K562 (cell line): ENCODE measurements around the gene ARF5. TPM values are rescaled to one million over a fixed set of nuclear protein-coding genes. Genes with fewer than 3 reads are reported as not detected.
A peak's percentile ranks its signal among the peaks of the same experiment; 100 is the strongest.

Experiments
- COPS2 ChIP-seq: fragments of 450-650 bp; conservative IDR thresholded peaks from 2 replicates; pipeline ENCODE4 v1.6.1; 2016; ENCODE audit warnings: mild to moderate bottlenecking, moderate library complexity
- ERF ChIP-seq: fragments of 450-650 bp; formaldehyde crosslinking; IDR thresholded peaks from 2 replicates; pipeline ENCODE4 v1.4.0; 2020; ENCODE audit warnings: mild to moderate bottlenecking, mixed read lengths
- MAFF ChIP-seq: IDR thresholded peaks from 2 replicates; pipeline ENCODE4 v1.6.1; 2012; ENCODE audit warnings: low read length, improper control_type of control experiment
- MBD2 ChIP-seq: sonication (generic); IDR thresholded peaks from 2 replicates; pipeline ENCODE4 v1.6.1; 2016; ENCODE audit warnings: low read depth, borderline replicate concordance
- MYBL2 ChIP-seq, 2 experiments: fragments of 450-650 bp in 1 of 2; sonication (generic) in 1 of 2; formaldehyde crosslinking in 1 of 2; IDR thresholded peaks; 2 replicates each; pipeline versions ENCODE4 v1.6.1 to v1.8.1; 2017 to 2022; ENCODE audit warnings: borderline replicate concordance in 1 of 2, inconsistent platforms in 1 of 2, low read depth in 1 of 2, mild to moderate bottlenecking in 1 of 2, missing genetic modification reagents in 1 of 2, moderate library complexity in 1 of 2
- NFE2L1 ChIP-seq: fragments of 450-650 bp; IDR thresholded peaks from 2 replicates; pipeline ENCODE4 v1.6.1; 2016; ENCODE audit warnings: missing genetic modification characterization, low read depth, mild to moderate bottlenecking, missing compliant biosample characterization, moderate library complexity, borderline replicate concordance
- SMAD1 ChIP-seq: fragments of 150-350 bp; IDR thresholded peaks from 2 replicates; pipeline ENCODE4 v1.6.1; 2014; ENCODE audit warnings: low read length, low read depth; ENCODE audit not compliant: partially characterized antibody
- SMARCA5 ChIP-seq: fragments of 450-650 bp; IDR thresholded peaks from 2 replicates; pipeline ENCODE4 v1.6.1; 2016
- TGIF2 ChIP-seq: sonication (generic); formaldehyde crosslinking; IDR thresholded peaks from 2 replicates; pipeline ENCODE4 v1.8.1; 2022; ENCODE audit warnings: mild to moderate bottlenecking, missing genetic modification reagents, moderate library complexity
- TOE1 ChIP-seq, 2 experiments: fragments of 450-650 bp in 1 of 2; sonication (generic) in 1 of 2; formaldehyde crosslinking in 1 of 2; IDR thresholded peaks; 2 replicates each; pipeline versions ENCODE4 v1.7.1 to v1.8.0; 2016 to 2022; ENCODE audit warnings: borderline replicate concordance in 2 of 2, mild to moderate bottlenecking in 2 of 2, antibody characterized with exemption in 1 of 2, inconsistent platforms in 1 of 2, low read depth in 1 of 2, missing genetic modification reagents in 1 of 2, moderate library complexity in 1 of 2
- TRIM28 ChIP-seq: fragments of 450-650 bp; IDR thresholded peaks from 2 replicates; pipeline ENCODE4 v1.6.1; 2017
- TSC22D4 ChIP-seq: fragments of 450-650 bp; IDR thresholded peaks from 2 replicates; pipeline ENCODE4 v1.6.1; 2016; ENCODE audit warnings: missing genetic modification characterization, missing biosample characterization, control low read depth
- XRCC3 ChIP-seq: fragments of 450-650 bp; IDR thresholded peaks from 2 replicates; pipeline ENCODE4 v1.6.1; 2017; ENCODE audit warnings: mild to moderate bottlenecking, moderate library complexity
- ZC3H4 ChIP-seq: sonication (generic); formaldehyde crosslinking; IDR thresholded peaks from 2 replicates; pipeline ENCODE4 v1.9.0; 2021; ENCODE audit warnings: missing genetic modification reagents, borderline replicate concordance
- ZNF134 ChIP-seq: fragments of 250-450 bp; sonication (Bioruptor Pico); conservative IDR thresholded peaks from 2 replicates; pipeline ENCODE4 v1.4.0; 2020
- ZNF695 ChIP-seq: fragments of 450-650 bp; formaldehyde crosslinking; IDR thresholded peaks from 2 replicates; pipeline ENCODE4 v1.4.0; 2020; ENCODE audit warnings: mild to moderate bottlenecking, moderate library complexity
- ZSCAN32 ChIP-seq: fragments of 450-650 bp; formaldehyde crosslinking; IDR thresholded peaks from 2 replicates; pipeline ENCODE4 v1.4.0; 2020; ENCODE audit warnings: mild to moderate bottlenecking, moderate library complexity
- polyA plus RNA-seq, 8 experiments: library from polyadenylated mRNA; depleted of rRNA in 4 of 8; stranded (reverse) in 5 of 8; unstranded in 3 of 8; fragments of >200 nt; fragmentation: Nextera tagmentation in 2 of 8; fragmentation: Illumina TruSeq in 1 of 8; extraction: Ambion mirVana in 2 of 8; extraction: Trizol in 1 of 8; gene quantifications; 2 replicates each; pipeline versions ENCODE4 v1.2.1 to v1.2.3, GENCODE V29; 2011 to 2014; ENCODE audit warnings: inconsistent platforms in 1 of 8, missing spikeins in 1 of 8
- total RNA-seq, 7 experiments: library from RNA; depleted of rRNA in 6 of 7; stranded (reverse); fragments of >200 nt in 6 of 7; fragmentation: Illumina TruSeq in 2 of 7; extraction: Trizol in 2 of 7; gene quantifications; 2 replicates each; pipeline versions ENCODE4 v1.2.1 to v1.2.3, GENCODE V29; 2011 to 2021; ENCODE audit warnings: low replicate concordance in 1 of 7
- TF ChIP-seq, protein P1 (sequence below), 3 experiments: fragments of 200-800 bp in 1 of 3; fragments of 250-450 bp in 1 of 3; fragments of 450-650 bp in 1 of 3; sonication (Bioruptor Pico) in 1 of 3; sonication (Bioruptor generic) in 1 of 3; formaldehyde crosslinking in 1 of 3; IDR thresholded peaks; 2 replicates each; pipeline versions ENCODE4 v1.6.1 to v1.8.0; 2016 to 2022; ENCODE audit warnings: mild to moderate bottlenecking in 2 of 3, missing genetic modification characterization in 2 of 3, missing compliant biosample characterization in 1 of 3, moderate library complexity in 1 of 3
- TF ChIP-seq, protein P2 (sequence below): fragments of 450-650 bp; IDR thresholded peaks from 2 replicates; pipeline ENCODE4 v1.6.1; 2014; ENCODE audit warnings: low read depth, mild to moderate bottlenecking, moderate library complexity, borderline replicate concordance
- TF ChIP-seq, protein P3 (sequence below): fragments of 250-450 bp; sonication (Bioruptor Pico); IDR thresholded peaks from 2 replicates; pipeline ENCODE4 v1.4.0; 2020; ENCODE audit warnings: borderline replicate concordance

The ARF5 gene
- total and polyA plus RNA-seq, 9 of the 15 experiments (the other 6 are each of a cell fraction or from before 2014, with no cell fraction given): 8.1 to 290 (median 125) TPM

DNA sequence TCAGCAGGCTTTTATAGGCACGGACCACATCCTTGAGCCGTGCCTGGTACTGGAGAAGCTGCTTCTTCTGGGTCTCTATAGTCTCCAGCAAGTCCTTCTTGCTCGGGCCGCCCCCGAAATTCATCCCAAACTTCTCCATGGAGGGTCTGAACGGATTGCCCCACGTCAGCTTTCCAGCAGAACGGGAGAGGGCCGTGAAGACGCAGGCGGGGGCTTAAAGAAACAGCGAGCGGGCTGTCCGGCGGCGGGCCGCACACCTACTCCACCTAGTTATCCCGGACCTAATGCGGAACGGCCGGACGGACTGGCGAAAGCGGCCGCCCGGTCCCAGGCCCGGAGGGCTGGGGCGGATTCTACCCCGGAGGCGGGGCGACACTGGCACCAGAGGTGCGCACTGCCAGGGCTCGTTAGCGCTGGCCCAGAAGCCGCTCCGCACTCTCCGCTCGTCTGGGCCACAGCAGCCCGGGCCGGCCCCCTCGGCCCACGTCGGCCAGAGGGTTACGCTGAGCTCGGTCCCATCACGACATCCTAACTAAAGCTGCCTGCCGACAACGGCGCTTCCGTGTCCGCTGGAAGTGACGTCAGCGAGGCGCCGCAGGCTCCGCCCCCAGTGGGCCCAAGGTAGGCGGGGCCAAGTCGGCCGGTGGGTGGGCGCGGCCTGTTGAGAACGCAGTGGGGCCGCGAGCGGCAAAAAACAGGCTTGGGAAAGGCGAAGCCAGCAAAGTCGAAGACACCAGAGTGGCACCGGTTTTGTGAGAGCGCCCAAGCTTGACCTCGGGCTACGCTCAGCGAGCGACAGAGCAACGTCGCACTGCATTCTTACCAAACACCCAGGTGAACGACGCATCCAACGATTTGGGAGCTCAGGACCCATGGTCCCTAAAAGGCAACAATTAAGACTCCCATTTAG is 2.9 kb upstream of the ARF5 start, which contains the start of gene GCC1 (continued):
- TF ChIP-seq, protein P1, sequence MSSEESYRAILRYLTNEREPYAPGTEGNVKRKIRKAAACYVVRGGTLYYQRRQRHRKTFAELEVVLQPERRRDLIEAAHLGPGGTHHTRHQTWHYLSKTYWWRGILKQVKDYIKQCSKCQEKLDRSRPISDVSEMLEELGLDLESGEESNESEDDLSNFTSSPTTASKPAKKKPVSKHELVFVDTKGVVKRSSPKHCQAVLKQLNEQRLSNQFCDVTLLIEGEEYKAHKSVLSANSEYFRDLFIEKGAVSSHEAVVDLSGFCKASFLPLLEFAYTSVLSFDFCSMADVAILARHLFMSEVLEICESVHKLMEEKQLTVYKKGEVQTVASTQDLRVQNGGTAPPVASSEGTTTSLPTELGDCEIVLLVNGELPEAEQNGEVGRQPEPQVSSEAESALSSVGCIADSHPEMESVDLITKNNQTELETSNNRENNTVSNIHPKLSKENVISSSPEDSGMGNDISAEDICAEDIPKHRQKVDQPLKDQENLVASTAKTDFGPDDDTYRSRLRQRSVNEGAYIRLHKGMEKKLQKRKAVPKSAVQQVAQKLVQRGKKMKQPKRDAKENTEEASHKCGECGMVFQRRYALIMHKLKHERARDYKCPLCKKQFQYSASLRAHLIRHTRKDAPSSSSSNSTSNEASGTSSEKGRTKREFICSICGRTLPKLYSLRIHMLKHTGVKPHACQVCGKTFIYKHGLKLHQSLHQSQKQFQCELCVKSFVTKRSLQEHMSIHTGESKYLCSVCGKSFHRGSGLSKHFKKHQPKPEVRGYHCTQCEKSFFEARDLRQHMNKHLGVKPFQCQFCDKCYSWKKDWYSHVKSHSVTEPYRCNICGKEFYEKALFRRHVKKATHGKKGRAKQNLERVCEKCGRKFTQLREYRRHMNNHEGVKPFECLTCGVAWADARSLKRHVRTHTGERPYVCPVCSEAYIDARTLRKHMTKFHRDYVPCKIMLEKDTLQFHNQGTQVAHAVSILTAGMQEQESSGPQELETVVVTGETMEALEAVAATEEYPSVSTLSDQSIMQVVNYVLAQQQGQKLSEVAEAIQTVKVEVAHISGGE (CRISPR knock-in tag; IDR thresholded peaks at IDR 0.05): peak in 2 of 3 experiments; percentile 85 to 97; a peak in 5 of 6 replicates
- TF ChIP-seq SMARCA5: no peak
- 0 out of 2 replicates have a peak, but pooled peaks have one; percentile 37 for TF ChIP-seq ZNF695 (CRISPR knock-in tag)
- no peak; the same call in 1 of the 2 replicates for TF ChIP-seq ZC3H4 (CRISPR knock-in tag)
- TF ChIP-seq TRIM28: no peak; the same call in 1 of the 2 replicates
- TF ChIP-seq ZNF134 (CRISPR knock-in tag): no peak
- TF ChIP-seq, protein P2, sequence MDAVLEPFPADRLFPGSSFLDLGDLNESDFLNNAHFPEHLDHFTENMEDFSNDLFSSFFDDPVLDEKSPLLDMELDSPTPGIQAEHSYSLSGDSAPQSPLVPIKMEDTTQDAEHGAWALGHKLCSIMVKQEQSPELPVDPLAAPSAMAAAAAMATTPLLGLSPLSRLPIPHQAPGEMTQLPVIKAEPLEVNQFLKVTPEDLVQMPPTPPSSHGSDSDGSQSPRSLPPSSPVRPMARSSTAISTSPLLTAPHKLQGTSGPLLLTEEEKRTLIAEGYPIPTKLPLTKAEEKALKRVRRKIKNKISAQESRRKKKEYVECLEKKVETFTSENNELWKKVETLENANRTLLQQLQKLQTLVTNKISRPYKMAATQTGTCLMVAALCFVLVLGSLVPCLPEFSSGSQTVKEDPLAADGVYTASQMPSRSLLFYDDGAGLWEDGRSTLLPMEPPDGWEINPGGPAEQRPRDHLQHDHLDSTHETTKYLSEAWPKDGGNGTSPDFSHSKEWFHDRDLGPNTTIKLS: peak; percentile 54; the same call in 1 of the 2 replicates
- TF ChIP-seq, protein P3, sequence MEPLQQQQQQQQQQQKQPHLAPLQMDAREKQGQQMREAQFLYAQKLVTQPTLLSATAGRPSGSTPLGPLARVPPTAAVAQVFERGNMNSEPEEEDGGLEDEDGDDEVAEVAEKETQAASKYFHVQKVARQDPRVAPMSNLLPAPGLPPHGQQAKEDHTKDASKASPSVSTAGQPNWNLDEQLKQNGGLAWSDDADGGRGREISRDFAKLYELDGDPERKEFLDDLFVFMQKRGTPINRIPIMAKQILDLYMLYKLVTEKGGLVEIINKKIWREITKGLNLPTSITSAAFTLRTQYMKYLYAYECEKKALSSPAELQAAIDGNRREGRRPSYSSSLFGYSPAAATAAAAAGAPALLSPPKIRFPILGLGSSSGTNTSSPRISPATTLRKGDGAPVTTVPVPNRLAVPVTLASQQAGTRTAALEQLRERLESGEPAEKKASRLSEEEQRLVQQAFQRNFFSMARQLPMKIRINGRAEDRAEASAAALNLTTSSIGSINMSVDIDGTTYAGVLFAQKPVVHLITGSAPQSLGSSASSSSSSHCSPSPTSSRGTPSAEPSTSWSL (CRISPR knock-in tag): peak; percentile 66; the same call in 1 of the 2 replicates
- no peak for TF ChIP-seq ZSCAN32 (CRISPR knock-in tag)
- TF ChIP-seq ERF: 0 out of 2 replicates have a peak, but pooled peaks have one; percentile 59
- TF ChIP-seq XRCC3: no peak
- TF ChIP-seq NFE2L1: no peak
- no peak for TF ChIP-seq SMAD1
- no peak for TF ChIP-seq COPS2
- no peak for TF ChIP-seq TGIF2
- no peak for TF ChIP-seq MYBL2 (IDR thresholded peaks at IDR 0.05; ENCODE audit: low read depth)
- TF ChIP-seq MYBL2 (CRISPR knock-in tag; IDR thresholded peaks at IDR 0.05; ENCODE audit: borderline replicate concordance): no peak
- TF ChIP-seq TSC22D4 (tag): no peak
- peak; percentile 62; the same call in 1 of the 2 replicates for TF ChIP-seq MBD2
- TF ChIP-seq MAFF: no peak
- TF ChIP-seq TOE1 (IDR thresholded peaks at IDR 0.05; ENCODE audit: borderline replicate concordance): no peak; the same call in 1 of the 2 replicates
- 0 out of 2 replicates have a peak, but pooled peaks have one; percentile 22 for TF ChIP-seq TOE1 (CRISPR knock-in tag; IDR thresholded peaks at IDR 0.05; ENCODE audit: borderline replicate concordance, low read depth)
